Measurements from ENCODE around the gene SERPINA5. TPM values are rescaled to one million over a fixed set of nuclear protein-coding genes. Genes with fewer than 3 reads are reported as not detected.

Gene SERPINA5
- total and polyA plus RNA-seq, 8 donors, result 52.3 to 139 (median 96.0) TPM

DNA sequence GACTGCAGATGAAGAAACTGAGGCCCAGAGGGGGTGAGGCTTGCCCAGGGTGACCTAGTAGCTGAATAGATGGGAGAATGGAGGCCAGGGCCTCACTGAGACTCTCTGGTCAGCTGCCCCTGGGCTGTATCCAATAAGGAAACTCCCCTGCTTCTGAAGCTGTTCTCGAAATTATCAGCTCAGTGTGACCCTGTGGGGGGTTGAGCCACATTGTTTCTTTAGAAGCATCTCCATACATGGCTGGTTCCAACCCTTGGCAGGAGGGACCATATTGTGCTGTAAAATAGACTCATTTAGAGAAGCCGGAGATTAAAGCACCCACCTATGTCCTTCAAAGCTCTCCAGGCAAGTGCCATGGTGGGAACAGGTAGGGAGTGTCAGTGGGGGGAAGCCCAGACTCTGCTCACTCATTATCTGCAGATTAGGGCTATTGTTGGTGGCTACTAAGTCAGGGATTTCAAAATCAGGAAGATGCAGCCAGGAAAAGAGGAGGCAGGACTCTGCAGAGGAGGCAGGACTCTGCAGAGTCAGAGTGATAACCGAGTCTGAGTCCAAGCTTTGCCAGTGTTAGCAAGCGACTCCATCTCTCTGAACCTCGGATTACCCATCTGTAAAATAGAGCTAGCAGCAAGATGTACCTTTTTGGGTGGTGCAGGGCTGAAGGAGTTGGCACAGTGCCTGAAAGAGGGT, 3.5 kb downstream of the SERPINA5 start:
- Histone ChIP-seq H3K9me3 (no peaks in the 10 kb centered on the region), H3K27ac (no peak overlapping the region), H3K4me3 (peak overlapping the region in 2 of 4 donors; percentile 3 to 4), H3K4me1 (peaks cover 0 to 26% (median 14%) of the 10 kb centered on the region in 3 donors), H3K27me3 (no peaks in the 10 kb centered on the region), H3K36me3 (no peaks in the 10 kb centered on the region)
- intact Hi-C loops (cut with DNase I), result no loop called here
- TF ChIP-seq, protein P1, sequence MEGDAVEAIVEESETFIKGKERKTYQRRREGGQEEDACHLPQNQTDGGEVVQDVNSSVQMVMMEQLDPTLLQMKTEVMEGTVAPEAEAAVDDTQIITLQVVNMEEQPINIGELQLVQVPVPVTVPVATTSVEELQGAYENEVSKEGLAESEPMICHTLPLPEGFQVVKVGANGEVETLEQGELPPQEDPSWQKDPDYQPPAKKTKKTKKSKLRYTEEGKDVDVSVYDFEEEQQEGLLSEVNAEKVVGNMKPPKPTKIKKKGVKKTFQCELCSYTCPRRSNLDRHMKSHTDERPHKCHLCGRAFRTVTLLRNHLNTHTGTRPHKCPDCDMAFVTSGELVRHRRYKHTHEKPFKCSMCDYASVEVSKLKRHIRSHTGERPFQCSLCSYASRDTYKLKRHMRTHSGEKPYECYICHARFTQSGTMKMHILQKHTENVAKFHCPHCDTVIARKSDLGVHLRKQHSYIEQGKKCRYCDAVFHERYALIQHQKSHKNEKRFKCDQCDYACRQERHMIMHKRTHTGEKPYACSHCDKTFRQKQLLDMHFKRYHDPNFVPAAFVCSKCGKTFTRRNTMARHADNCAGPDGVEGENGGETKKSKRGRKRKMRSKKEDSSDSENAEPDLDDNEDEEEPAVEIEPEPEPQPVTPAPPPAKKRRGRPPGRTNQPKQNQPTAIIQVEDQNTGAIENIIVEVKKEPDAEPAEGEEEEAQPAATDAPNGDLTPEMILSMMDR (IDR thresholded peaks at IDR 0.05), result no peak
- DNase-seq (no peak), FAIRE-seq (no peak), ATAC-seq (no peak)
- WGBS, 2 donors, result 78% methylated on average over 5 of the region's 5 CpGs

DNA sequence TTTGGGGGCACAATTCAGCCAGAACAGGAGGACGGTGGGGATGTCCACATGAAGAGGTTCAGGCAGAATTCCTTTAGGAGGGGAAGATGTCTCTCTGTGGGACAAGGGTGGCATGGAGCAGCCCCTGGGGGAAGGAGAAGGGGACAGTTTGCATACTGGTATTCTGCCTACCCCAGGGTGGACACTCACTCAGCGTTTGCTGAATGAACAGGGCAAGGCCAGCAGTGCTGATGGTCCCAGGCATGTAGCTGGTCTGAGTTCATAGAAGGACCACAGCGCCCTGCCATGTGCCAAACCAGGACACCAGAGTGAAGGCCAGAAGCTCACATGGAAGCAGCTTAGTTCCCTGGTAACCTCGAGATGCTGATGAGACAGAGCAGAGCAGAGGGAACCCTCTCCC, 5.4 kb downstream of the SERPINA5 start:
- intact Hi-C loops (cut with DNase I), result no loop called here
- no peak for ATAC-seq
- peaks cover 0 to 5% (median 0%) of the 10 kb centered on the region in 3 donors for H3K36me3 ChIP-seq
- H3K27ac ChIP-seq, result no peak overlapping the region
- FAIRE-seq, result no peak
- no peaks in the 10 kb centered on the region for H3K9me3 ChIP-seq
- H3K27me3 ChIP-seq, result no peaks in the 10 kb centered on the region
- TF ChIP-seq, protein P1 (IDR thresholded peaks at IDR 0.05), result no peak
- no peak for DNase-seq
- WGBS, 2 donors, result 79 to 88% methylated on average over 4 of the region's 4 CpGs
- H3K4me1 ChIP-seq, result peaks cover 0 to 16% (median 14%) of the 10 kb centered on the region in 3 donors
- H3K4me3 ChIP-seq, result no peak overlapping the region

DNA sequence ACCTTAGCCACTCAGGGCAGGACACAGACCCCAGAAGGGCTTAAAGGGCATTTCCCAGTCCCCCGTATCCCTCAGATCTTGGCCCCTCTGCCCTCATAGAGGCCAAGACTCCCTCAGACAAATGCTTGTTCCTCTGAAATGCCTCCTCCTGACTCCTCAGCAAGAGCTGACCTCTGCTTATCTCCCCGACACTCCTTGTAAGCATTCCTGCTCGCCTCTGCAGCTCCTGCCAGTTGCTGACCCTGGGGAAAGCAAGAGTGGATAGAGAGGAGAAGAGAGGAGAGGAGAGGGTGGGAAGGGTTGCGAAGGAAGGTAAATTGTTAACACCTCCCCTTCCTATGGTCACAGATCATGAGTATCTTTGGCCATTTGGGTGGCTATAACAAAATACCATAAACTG, 7.1 kb downstream of the SERPINA5 start:
- Histone ChIP-seq H3K9me3 (no peaks in the 10 kb centered on the region), H3K27ac (no peak overlapping the region), H3K4me1 (peaks cover under 1 to 7% (median 5%) of the 10 kb centered on the region in 3 donors), H3K27me3 (no peaks in the 10 kb centered on the region), H3K36me3 (peaks cover 0 to 8% (median 0%) of the 10 kb centered on the region in 3 donors), H3K4me3 (no peak overlapping the region)
- TF ChIP-seq, protein P1 (IDR thresholded peaks at IDR 0.05), result no peak
- ATAC-seq (no peak), DNase-seq (no peak), FAIRE-seq (no peak)
- WGBS, 2 donors, result 79 to 85% methylated on average over 4 of the region's 4 CpGs
- intact Hi-C loops (cut with DNase I), result no loop called here

DNA sequence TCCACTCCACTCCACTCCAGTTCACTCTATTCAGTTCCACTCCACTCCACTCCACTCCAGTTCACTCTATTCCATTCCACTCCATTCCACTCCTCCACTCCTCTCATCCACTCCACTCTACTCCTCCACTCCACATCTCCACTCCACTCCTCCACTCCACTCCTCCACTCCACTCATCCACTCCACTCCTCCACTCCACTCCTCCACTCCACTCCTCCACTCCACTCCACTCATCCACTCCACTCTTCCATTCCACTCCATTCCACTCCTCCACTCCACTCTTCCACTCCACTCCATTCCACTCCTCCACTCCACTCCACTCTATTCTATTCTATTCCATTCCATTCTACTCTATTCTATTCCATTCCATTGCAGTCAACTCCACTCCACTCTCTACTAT, 9.8 kb downstream of the SERPINA5 start:
- intact Hi-C loops (cut with DNase I), result no loop called here
- Histone ChIP-seq H3K27me3 (no peaks in the 10 kb centered on the region), H3K4me1 (peaks cover 8 to 20% (median 19%) of the 10 kb centered on the region in 3 donors), H3K36me3 (peaks cover 0 to 8% (median 0%) of the 10 kb centered on the region in 3 donors), H3K9me3 (no peaks in the 10 kb centered on the region), H3K4me3 (no peak overlapping the region), H3K27ac (no peak overlapping the region)
- FAIRE-seq (no peak), ATAC-seq (no peak), DNase-seq (no peak)
- TF ChIP-seq, protein P1 (IDR thresholded peaks at IDR 0.05), result no peak

DNA sequence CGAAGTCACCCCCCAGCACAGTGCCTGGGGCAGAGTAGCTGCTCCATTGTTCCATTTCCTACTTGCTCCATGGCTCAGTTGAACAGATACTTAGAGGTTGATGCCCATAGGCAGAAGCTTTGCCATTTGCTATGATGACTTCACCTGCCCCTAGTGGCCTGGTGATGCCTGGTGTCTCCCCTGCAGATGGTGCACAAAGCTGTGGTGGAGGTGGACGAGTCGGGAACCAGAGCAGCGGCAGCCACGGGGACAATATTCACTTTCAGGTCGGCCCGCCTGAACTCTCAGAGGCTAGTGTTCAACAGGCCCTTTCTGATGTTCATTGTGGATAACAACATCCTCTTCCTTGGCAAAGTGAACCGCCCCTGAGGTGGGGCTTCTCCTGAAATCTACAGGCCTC, 10.6 kb downstream of the SERPINA5 start:
- TF ChIP-seq, protein P1 (IDR thresholded peaks at IDR 0.05), result no peak
- FAIRE-seq, result no peak
- ATAC-seq, result no peak
- peaks cover 0 to 8% (median 0%) of the 10 kb centered on the region in 3 donors for H3K36me3 ChIP-seq
- no peak for DNase-seq
- no peak overlapping the region for H3K27ac ChIP-seq
- peaks cover 8 to 20% (median 20%) of the 10 kb centered on the region in 3 donors for H3K4me1 ChIP-seq
- intact Hi-C loops (cut with DNase I), result no loop called here
- 93 to 95% methylated on average over 8 of the region's 8 CpGs for WGBS, 2 donors
- H3K4me3 ChIP-seq, result no peak overlapping the region
- H3K27me3 ChIP-seq, result no peaks in the 10 kb centered on the region
- H3K9me3 ChIP-seq, result no peaks in the 10 kb centered on the region

Data from pancreas (tissue), 10 donors.